ENCODE measurements around the gene STX12. TPM values are rescaled to one million over a fixed set of nuclear protein-coding genes. Genes with fewer than 3 reads are reported as not detected.

STX12 gene
- total RNA-seq, 3 donors from 2014 or later (not counting 1 experiment from before 2014, with no cell fraction given), result 29.6 to 36.2 (median 32.3) TPM

DNA sequence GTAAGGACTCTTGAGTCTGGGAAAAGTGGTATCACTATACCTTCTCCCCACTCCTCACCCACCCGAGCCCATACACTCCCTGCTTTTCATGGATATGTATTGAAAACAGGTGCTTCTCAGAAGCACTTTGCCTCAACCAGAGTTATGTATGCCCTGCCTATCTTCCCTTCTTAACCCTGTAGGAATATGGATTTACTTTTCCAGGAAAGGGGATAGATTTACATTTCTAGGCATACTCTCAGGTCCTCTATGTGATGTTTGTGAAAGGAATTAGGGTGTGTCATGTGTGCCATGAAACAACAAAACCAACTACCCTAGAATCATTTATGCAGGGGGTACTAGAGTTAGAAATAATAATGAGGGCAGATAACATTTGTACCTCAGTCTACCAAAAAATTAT, 11.0 kb upstream of the STX12 start:
- intact Hi-C loops (cut with micrococcal nuclease), result no loop called here

DNA sequence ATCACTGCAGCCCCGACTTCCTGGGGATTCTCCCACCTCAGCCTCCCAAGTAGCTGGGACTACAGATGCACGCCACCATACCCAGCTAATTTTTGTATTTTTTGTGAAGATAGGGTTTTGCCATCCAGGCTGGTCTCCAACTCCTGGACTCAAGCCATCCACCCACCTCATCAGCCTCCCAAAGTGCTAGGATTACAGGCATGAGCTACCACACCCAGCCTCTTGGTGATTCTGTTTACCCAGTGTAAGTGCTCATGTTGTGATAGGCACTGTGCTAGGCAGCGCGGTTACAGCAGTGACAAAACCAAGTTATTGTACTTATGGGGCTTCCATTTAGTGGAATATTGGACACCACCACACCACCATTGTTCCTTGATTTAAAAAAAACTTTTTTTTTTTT, 9.7 kb upstream of the STX12 start:
- Mint-ChIP-seq H3K27ac (no peak overlapping the region), H3K36me3 (peaks cover 7% of the 10 kb centered on the region), H3K4me1 (no peaks in the 10 kb centered on the region), H3K4me3 (no peak overlapping the region), H3K27me3 (ENCODE audit: low read depth in 2 of 2) (no peaks in the 10 kb centered on the region), H3K9me3 (no peaks in the 10 kb centered on the region)
- Histone ChIP-seq H3K36me3 (ENCODE audit: control insufficient read depth, insufficient read depth, low read length) (peaks cover 16% of the 10 kb centered on the region), H3K27me3 (ENCODE audit: control insufficient read depth, insufficient read depth, low read length) (no peaks in the 10 kb centered on the region), H3K4me3 (ENCODE audit: low read length) (no peak overlapping the region), H3K27ac (ENCODE audit: low read length) (no peak overlapping the region), H3K4me1 (ENCODE audit: control insufficient read depth, insufficient read depth, low read length) (no peaks in the 10 kb centered on the region), H3K9me3 (ENCODE audit: control insufficient read depth, insufficient read depth, low read length) (no peaks in the 10 kb centered on the region)
- ATAC-seq (no peak), DNase-seq (no peak)
- 100% methylated on average over 3 of the region's 4 CpGs for WGBS (ENCODE audit: insufficient coverage)
- intact Hi-C loops (cut with micrococcal nuclease), result no loop called here
- TF ChIP-seq, protein P1, sequence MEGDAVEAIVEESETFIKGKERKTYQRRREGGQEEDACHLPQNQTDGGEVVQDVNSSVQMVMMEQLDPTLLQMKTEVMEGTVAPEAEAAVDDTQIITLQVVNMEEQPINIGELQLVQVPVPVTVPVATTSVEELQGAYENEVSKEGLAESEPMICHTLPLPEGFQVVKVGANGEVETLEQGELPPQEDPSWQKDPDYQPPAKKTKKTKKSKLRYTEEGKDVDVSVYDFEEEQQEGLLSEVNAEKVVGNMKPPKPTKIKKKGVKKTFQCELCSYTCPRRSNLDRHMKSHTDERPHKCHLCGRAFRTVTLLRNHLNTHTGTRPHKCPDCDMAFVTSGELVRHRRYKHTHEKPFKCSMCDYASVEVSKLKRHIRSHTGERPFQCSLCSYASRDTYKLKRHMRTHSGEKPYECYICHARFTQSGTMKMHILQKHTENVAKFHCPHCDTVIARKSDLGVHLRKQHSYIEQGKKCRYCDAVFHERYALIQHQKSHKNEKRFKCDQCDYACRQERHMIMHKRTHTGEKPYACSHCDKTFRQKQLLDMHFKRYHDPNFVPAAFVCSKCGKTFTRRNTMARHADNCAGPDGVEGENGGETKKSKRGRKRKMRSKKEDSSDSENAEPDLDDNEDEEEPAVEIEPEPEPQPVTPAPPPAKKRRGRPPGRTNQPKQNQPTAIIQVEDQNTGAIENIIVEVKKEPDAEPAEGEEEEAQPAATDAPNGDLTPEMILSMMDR (IDR thresholded peaks at IDR 0.05), result no peak

More for the DNA sequence above, 11.0 kb upstream of the STX12 start:
- Mint-ChIP-seq H3K36me3 (peaks cover 7% of the 10 kb centered on the region), H3K4me3 (no peak overlapping the region), H3K9me3 (no peaks in the 10 kb centered on the region), H3K4me1 (no peaks in the 10 kb centered on the region), H3K27ac (no peak overlapping the region), H3K27me3 (ENCODE audit: low read depth in 2 of 2) (no peaks in the 10 kb centered on the region)
- Histone ChIP-seq H3K4me1 (ENCODE audit: control insufficient read depth, insufficient read depth, low read length) (no peaks in the 10 kb centered on the region), H3K36me3 (ENCODE audit: control insufficient read depth, insufficient read depth, low read length) (peaks cover 16% of the 10 kb centered on the region), H3K27me3 (ENCODE audit: control insufficient read depth, insufficient read depth, low read length) (no peaks in the 10 kb centered on the region), H3K27ac (ENCODE audit: low read length) (no peak overlapping the region), H3K4me3 (ENCODE audit: low read length) (no peak overlapping the region), H3K9me3 (ENCODE audit: control insufficient read depth, insufficient read depth, low read length) (no peaks in the 10 kb centered on the region)
- DNase-seq (no peak), ATAC-seq (no peak)
- WGBS (ENCODE audit: insufficient coverage), result no CpG with 5 or more reads among the region's 1 CpG
- TF ChIP-seq, protein P1 (IDR thresholded peaks at IDR 0.05), result no peak

DNA sequence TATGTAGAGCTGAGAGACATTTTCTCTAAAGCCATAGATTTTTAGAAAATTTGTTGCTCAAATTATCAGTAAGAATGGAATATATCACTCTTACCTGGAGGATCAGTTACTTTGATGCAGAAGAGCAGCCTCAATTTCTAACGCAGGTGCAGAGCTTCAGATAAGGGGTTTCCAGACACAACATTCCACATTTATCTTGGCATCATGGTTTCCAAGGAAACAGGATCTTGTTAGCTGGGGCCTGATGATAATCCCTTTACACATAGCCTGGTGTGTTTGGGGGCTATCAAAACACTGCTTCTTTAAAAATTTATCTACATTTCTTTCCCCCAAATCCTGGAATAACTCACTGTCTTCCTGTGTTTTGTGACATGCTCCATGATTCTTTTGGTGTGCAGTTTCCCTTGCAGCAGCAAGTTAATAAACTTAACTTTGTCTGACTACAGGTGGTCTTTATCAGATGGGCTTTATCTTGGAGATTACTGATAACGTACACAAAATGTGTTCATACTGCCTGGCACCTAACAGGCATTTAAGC, 2.7 kb upstream of the STX12 start:
- no peak overlapping the region for H3K4me3 ChIP-seq (ENCODE audit: low read length)
- Mint-ChIP-seq H3K27ac (no peak overlapping the region), H3K27me3 (ENCODE audit: low read depth in 2 of 2) (no peaks in the 10 kb centered on the region), H3K36me3 (no peaks in the 10 kb centered on the region), H3K9me3 (no peaks in the 10 kb centered on the region), H3K4me3 (no peak overlapping the region), H3K4me1 (peaks cover 19% of the 10 kb centered on the region in 2 donors)
- intact Hi-C loops (cut with micrococcal nuclease), result loop anchor here (5.0 kb wide), 1 partner anchor 98 kb away; the partner anchor contains the start of gene IFI6
- H3K9me3 ChIP-seq (ENCODE audit: control insufficient read depth, insufficient read depth, low read length), result no peaks in the 10 kb centered on the region
- no peak overlapping the region for H3K27ac ChIP-seq (ENCODE audit: low read length)
- H3K4me1 ChIP-seq (ENCODE audit: control insufficient read depth, insufficient read depth, low read length), result peaks cover 9% of the 10 kb centered on the region
- TF ChIP-seq, protein P1 (IDR thresholded peaks at IDR 0.05), result no peak
- DNase-seq (no peak), ATAC-seq (no peak)
- H3K27me3 ChIP-seq (ENCODE audit: control insufficient read depth, insufficient read depth, low read length), result no peaks in the 10 kb centered on the region
- WGBS (ENCODE audit: insufficient coverage), result 90% methylated on average over 1 of the region's 2 CpGs
- no peaks in the 10 kb centered on the region for H3K36me3 ChIP-seq (ENCODE audit: control insufficient read depth, insufficient read depth, low read length)
